GM19043 (cell line): ENCODE results near the gene MNS1.
"Not testable (repeated sequence)": the region's sequence is repeated elsewhere in the genome, so short reads cannot be mapped to it uniquely, and the experiment has no call there.

Source experiments
- ATAC-seq: cut with Tn5 transposase; IDR thresholded peaks from one replicate; pipeline ENCODE4 v1.9.1; 2021; ENCODE audit warnings: low read depth; ENCODE audit not compliant: unreplicated experiment

MNS1 gene

GRCh38 chr15:56456229-56456628 is 8.7 kb downstream of the MNS1 start:
- no peak for ATAC-seq

- no peak for ATAC-seq
These were observed 10.1 kb downstream of the MNS1 start for GRCh38 chr15:56454836-56455235.

- no peak for ATAC-seq
These were observed 19.2 kb downstream of the MNS1 start for GRCh38 chr15:56445746-56446145.

- ATAC-seq = no peak
These were observed 22.6 kb downstream of the MNS1 start for GRCh38 chr15:56442354-56442753.

- ATAC-seq = no peak
These were observed 24.6 kb downstream of the MNS1 start for GRCh38 chr15:56440214-56440770.

GRCh38 chr15:56432304-56432703 is 32.6 kb downstream of the MNS1 start:
- no peak for ATAC-seq

GRCh38 chr15:56428821-56429458 is 36.0 kb downstream of the MNS1 start:
- no peak for ATAC-seq

GRCh38 chr15:56425976-56426375 is 39.0 kb downstream of the MNS1 start:
- no peak for ATAC-seq

- ATAC-seq = no peak
These were observed 39.7 kb downstream of the MNS1 start for GRCh38 chr15:56425276-56425675.

- ATAC-seq = not testable (repeated sequence)
These were observed 51.7 kb downstream of the MNS1 start for GRCh38 chr15:56413114-56413733.

- ATAC-seq = no peak
These were observed 53.7 kb downstream of the MNS1 start for GRCh38 chr15:56411122-56411749.

GRCh38 chr15:56410721-56411120 is 54.2 kb downstream of the MNS1 start:
- no peak for ATAC-seq

- not testable (repeated sequence) for ATAC-seq
These were observed 65.7 kb downstream of the MNS1 start for GRCh38 chr15:56399209-56399608.

- ATAC-seq = not testable (repeated sequence)
These were observed 67.6 kb downstream of the MNS1 start for GRCh38 chr15:56397325-56397724.

GRCh38 chr15:56394909-56395308 is 70.0 kb downstream of the MNS1 start:
- ATAC-seq = no peak

GRCh38 chr15:56393277-56393676 is 71.7 kb downstream of the MNS1 start:
- ATAC-seq = no peak

- ATAC-seq = no peak
These were observed 74.1 kb downstream of the MNS1 start for GRCh38 chr15:56390739-56391267.

- no peak for ATAC-seq
These were observed 79.0 kb downstream of the MNS1 start for GRCh38 chr15:56385908-56386307.

- no peak for ATAC-seq
These were observed 81.9 kb downstream of the MNS1 start for GRCh38 chr15:56383010-56383409.
